IMR-90 (cell line): ENCODE measurements around the gene SRPK2. TPM values are rescaled to one million over a fixed set of nuclear protein-coding genes. Genes with fewer than 3 reads are reported as not detected.

Experiments used
- ATAC-seq: fragments of 200-7000 bp; cut with Tn5 transposase; 2 replicates; pipeline ENCODE4 v1.9.1; 2020; ENCODE audit warnings: low read depth, mild to moderate bottlenecking, moderate library complexity
- BruUV-seq: library from RNA; stranded (reverse); fragments of 400-500 nt; replicated peaks from 2 replicates; lab custom pipeline; 2021; lab: Mats Ljungman, UMichigan
- CTCF ChIA-PET: fragments of 300-600 bp; formaldehyde crosslinking; extraction: SDS; loops from one replicate; lab custom pipeline; 2021; ENCODE audit warnings: antibody characterized with exemption; lab: Yijun Ruan, JAX
- POLR2A ChIA-PET: fragments of 300-600 bp; sonication (Branson Sonifier 250); formaldehyde crosslinking; loops from one replicate; lab custom pipeline; 2022; ENCODE audit warnings: antibody characterized with exemption; ENCODE audit not compliant: unreplicated experiment; lab: Charles Lee
- DNase-seq: peaks from one replicate; pipeline ENCODE4 v3.0.0; 2013
- H2AFZ ChIP-seq: replicated peaks from 2 replicates; pipeline ENCODE3; 2013; ENCODE audit warnings: low read length, mild to moderate bottlenecking; ENCODE audit not compliant: poor library complexity
- H2AK5ac ChIP-seq: 2 replicates; pipeline ENCODE4 v1.6.1; 2013; ENCODE audit warnings: low read depth, low read length, inconsistent platforms
- H2AK9ac ChIP-seq: replicated peaks from 2 replicates; pipeline ENCODE3; 2013; ENCODE audit warnings: mild to moderate bottlenecking, low read depth, low read length, moderate library complexity; ENCODE audit not compliant: poor library complexity
- H2BK120ac ChIP-seq: 2 replicates; pipeline ENCODE4 v1.6.1; 2013; ENCODE audit warnings: low read depth, low read length, inconsistent platforms
- H2BK15ac ChIP-seq: 3 replicates; pipeline ENCODE4 v1.6.1; 2013; ENCODE audit warnings: low read depth, low read length, inconsistent platforms
- H2BK20ac ChIP-seq: 2 replicates; pipeline ENCODE4 v1.6.1; 2013; ENCODE audit warnings: low read depth, mild to moderate bottlenecking, inconsistent platforms, low read length, moderate library complexity
- H2BK5ac ChIP-seq: 2 replicates; pipeline ENCODE4 v1.6.1; 2013; ENCODE audit warnings: mild to moderate bottlenecking, low read depth, low read length, inconsistent platforms; ENCODE audit not compliant: poor library complexity, severe bottlenecking
- H3K14ac ChIP-seq: replicated peaks from 2 replicates; pipeline ENCODE4 v1.6.1; 2013; ENCODE audit warnings: low read depth, low read length, inconsistent platforms
- H3K18ac ChIP-seq: 2 replicates; pipeline ENCODE4 v1.6.1; 2013; ENCODE audit warnings: low read depth, low read length, control low read depth
- H3K23ac ChIP-seq: 2 replicates; pipeline ENCODE4 v1.6.1; 2013; ENCODE audit warnings: low read depth, low read length, inconsistent platforms
- H3K27ac ChIP-seq: 2 replicates; pipeline ENCODE4 v1.5.1; 2013; ENCODE audit warnings: mild to moderate bottlenecking, control low read depth, low read length; ENCODE audit not compliant: insufficient read depth
- H3K27me3 ChIP-seq: 2 replicates; pipeline ENCODE4 v1.6.1; 2013; ENCODE audit warnings: low read length; ENCODE audit not compliant: control insufficient read depth, insufficient read depth
- H3K36me3 ChIP-seq: 2 replicates; pipeline ENCODE4 v1.6.1; 2013; ENCODE audit warnings: low read length, mixed read lengths; ENCODE audit not compliant: control insufficient read depth, insufficient read depth
- H3K4ac ChIP-seq: 2 replicates; pipeline ENCODE4 v1.6.1; 2013; ENCODE audit warnings: low read depth, low read length, inconsistent platforms
- H3K4me1 ChIP-seq: 2 replicates; pipeline ENCODE4 v1.6.1; 2013; ENCODE audit warnings: low read length, mixed read lengths; ENCODE audit not compliant: control insufficient read depth, insufficient read depth
- H3K4me2 ChIP-seq: 2 replicates; pipeline ENCODE4 v1.6.1; 2013; ENCODE audit warnings: low read depth, mild to moderate bottlenecking, control low read depth, low read length, moderate library complexity
- H3K4me3 ChIP-seq: 2 replicates; pipeline ENCODE4 v1.5.1; 2013; ENCODE audit warnings: low read depth, mild to moderate bottlenecking, control low read depth, low read length, moderate library complexity; ENCODE audit not compliant: insufficient read depth
- H3K56ac ChIP-seq: 2 replicates; pipeline ENCODE4 v1.6.1; 2013; ENCODE audit warnings: low read length, inconsistent platforms; ENCODE audit not compliant: insufficient read depth; ENCODE audit errors: extremely low read depth
- H3K79me1 ChIP-seq, 2 experiments: 2 replicates each; pipeline ENCODE4 v1.6.1; 2013; ENCODE audit warnings: low read length in 2 of 2, inconsistent platforms in 1 of 2, low read depth in 1 of 2
- H3K9ac ChIP-seq: 2 replicates; pipeline ENCODE4 v1.6.1; 2013; ENCODE audit warnings: low read depth, low read length, control low read depth
- H3K9me1 ChIP-seq: 2 replicates; pipeline ENCODE4 v1.6.1; 2013; ENCODE audit warnings: low read length, inconsistent platforms; ENCODE audit not compliant: insufficient read depth
- H3K9me3 ChIP-seq: 2 replicates; pipeline ENCODE4 v1.6.1; 2013; ENCODE audit warnings: low read length; ENCODE audit not compliant: control insufficient read depth, insufficient read depth
- H4K20me1 ChIP-seq: 2 replicates; pipeline ENCODE4 v1.6.1; 2013; ENCODE audit warnings: low read length, inconsistent platforms; ENCODE audit not compliant: insufficient read depth
- H4K5ac ChIP-seq: 2 replicates; pipeline ENCODE4 v1.6.1; 2013; ENCODE audit warnings: mild to moderate bottlenecking, low read depth, low read length, control low read depth
- H4K8ac ChIP-seq, 2 experiments: 2 replicates each; pipeline ENCODE4 v1.6.1; 2013; ENCODE audit warnings: low read depth in 2 of 2, low read length in 2 of 2, control low read depth in 1 of 2, inconsistent platforms in 1 of 2
- H4K91ac ChIP-seq: 2 replicates; pipeline ENCODE4 v1.6.1; 2013; ENCODE audit warnings: low read depth, low read length, inconsistent platforms; ENCODE audit not compliant: insufficient read depth
- CEBPB ChIP-seq: IDR thresholded peaks from 2 replicates; pipeline ENCODE4 v1.6.1; 2012; ENCODE audit warnings: low read depth, low read length, improper control_type of control experiment
- SMC3 ChIP-seq: fragments of 150-350 bp; IDR thresholded peaks from 2 replicates; pipeline ENCODE4 v1.6.1; 2016; ENCODE audit warnings: low read depth, mild to moderate bottlenecking, antibody characterized with exemption, low read length, moderate library complexity
- WGBS, 2 experiments: methylation state at CpG; one replicate each; pipeline versions ENCODE4 v1.1.5 to v1.1.7; 2013; ENCODE audit warnings: missing lambda C conversion rate in 2 of 2; ENCODE audit not compliant: insufficient read length in 1 of 2; ENCODE audit errors: extremely low coverage in 2 of 2; 5-methylcytosine and 5-hydroxymethylcytosine counted together
- dilution Hi-C: fragments of 300-500 bp; cut with HindIII; formaldehyde crosslinking; loops from one replicate; pipeline ENCODE4 v1.14.3; 2018; ENCODE audit warnings: low sequenced_read_pairs; ENCODE audit not compliant: unreplicated experiment
- in situ Hi-C: fragments of 300-500 bp; cut with MboI; formaldehyde crosslinking; loops from 3 replicates; pipeline ENCODE4 v1.14.3; 2019; ENCODE audit warnings: low sequenced_read_pairs, inconsistent platforms, mixed read lengths
- intact Hi-C: fragments of 100-400 bp; cut with micrococcal nuclease; formaldehyde crosslinking; loops from 2 replicates; pipeline ENCODE4 v1.10.0; 2022
- polyA plus RNA-seq, 3 experiments: library from polyadenylated mRNA; depleted of rRNA; stranded (reverse); fragments of >200 nt; gene quantifications; 2 replicates each; pipeline ENCODE4 v1.2.3, GENCODE V29; 2012; ENCODE audit warnings: low replicate concordance in 1 of 3
- total RNA-seq: library from RNA; depleted of rRNA; stranded (reverse); fragments of >200 nt; gene quantifications from 2 replicates; pipeline ENCODE4 v1.2.3, GENCODE V29; 2012

The SRPK2 gene
- total and polyA plus RNA-seq, 2 of the 4 experiments (the other 2 are of a cell fraction) = 13.2 to 33.0 TPM

GRCh38 chr7:105352018-105352612 lies 36.6 kb downstream of the SRPK2 start:
- in situ Hi-C loops = no loop called here
- H2AK5ac ChIP-seq = peak overlapping the region; percentile 41

More at GRCh38 chr7:105352018-105352612, 36.6 kb downstream of the SRPK2 start:
- Histone ChIP-seq H4K5ac (no peak overlapping the region), H4K20me1 (peaks cover 55% of the 10 kb centered on the region), H2BK20ac (0 out of 2 replicates have a peak overlapping the region, but pooled peaks have one; percentile 31), H3K9ac (peak overlapping the region; percentile 57), H3K14ac (peak overlapping the region; percentile 62), H3K27ac (peak overlapping the region; percentile 94), H2BK15ac (peak overlapping the region; percentile 53; the same call in 1 of the 3 replicates), H2BK5ac (peak overlapping the region; percentile 69), H3K56ac (no peak overlapping the region), H3K79me1 (peaks cover 36 to 73% of the 10 kb centered on the region in 2 experiments), H2BK120ac (peak overlapping the region; percentile 79), H4K91ac (peak overlapping the region; percentile 43), H3K9me1 (peaks cover 24% of the 10 kb centered on the region), H3K23ac (peak overlapping the region; percentile 66), H3K4ac (peak overlapping the region; percentile 73), H4K8ac (peak overlapping the region; percentile 13 to 74; a peak in 2 of 4 replicates), H3K4me2 (peak overlapping the region; percentile 99), H3K4me3 (peak overlapping the region; percentile 27; the same call in 1 of the 2 replicates), H3K36me3 (no peaks in the 10 kb centered on the region), H3K9me3 (no peaks in the 10 kb centered on the region), H3K18ac (peak overlapping the region; percentile 81; the same call in 1 of the 2 replicates), H3K4me1 (peaks cover 12% of the 10 kb centered on the region), H2AK9ac (no peak overlapping the region), H3K27me3 (no peaks in the 10 kb centered on the region), H2AFZ (peak overlapping the region; percentile 72)
- ChIA-PET CTCF (no interaction called here), POLR2A (interaction anchor here (0.5 kb wide), 1 partner anchor 12 kb away, joined by 3 read pairs; no protein-coding TSS in a partner anchor)
- ATAC-seq = peak; percentile 88
- intact Hi-C loops = no loop called here
- dilution Hi-C loops = no loop called here
- no CpG with 5 or more reads among the region's 3 CpGs for WGBS, 2 experiments
- TF ChIP-seq SMC3 (no peak), CEBPB (peak; percentile 60)
- DNase-seq = peak; percentile 82
- BruUV-seq = no TSS peak
